Measurements from ENCODE around the gene IGFBP3. TPM values are rescaled to one million over a fixed set of nuclear protein-coding genes. Genes with fewer than 3 reads are reported as not detected.

Gene IGFBP3
- total RNA-seq, 1 donor from 2014 or later: 763 TPM

DNA sequence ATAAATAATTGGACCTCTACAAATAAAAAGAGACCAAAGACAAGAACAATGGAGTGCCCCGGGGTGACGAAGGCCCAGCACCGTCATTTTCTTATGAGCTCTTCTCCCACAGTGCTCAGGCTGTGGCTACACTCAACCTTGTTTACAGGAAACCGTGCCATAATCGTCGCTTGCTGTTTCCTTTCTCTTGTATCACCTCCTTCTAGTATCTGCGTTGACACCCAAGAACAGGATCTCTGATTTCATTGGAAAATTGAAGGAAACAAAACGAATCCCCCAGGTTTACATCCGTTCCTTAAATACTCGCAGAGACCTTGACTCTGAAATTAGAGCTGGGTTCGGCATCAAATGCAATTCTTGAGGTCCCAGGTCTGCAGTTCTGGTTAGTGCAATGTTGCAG is 1.7 kb upstream of the IGFBP3 start:
- intact Hi-C loops (cut with DNase I): loop anchor here (1.0 to 10.0 kb wide), 7 partner anchors 224 to 1166 kb away; no protein-coding TSS in a partner anchor
- peaks cover 0 to 39% of the 10 kb centered on the region in 2 donors for H3K4me1 ChIP-seq
- TF ChIP-seq, protein P1, sequence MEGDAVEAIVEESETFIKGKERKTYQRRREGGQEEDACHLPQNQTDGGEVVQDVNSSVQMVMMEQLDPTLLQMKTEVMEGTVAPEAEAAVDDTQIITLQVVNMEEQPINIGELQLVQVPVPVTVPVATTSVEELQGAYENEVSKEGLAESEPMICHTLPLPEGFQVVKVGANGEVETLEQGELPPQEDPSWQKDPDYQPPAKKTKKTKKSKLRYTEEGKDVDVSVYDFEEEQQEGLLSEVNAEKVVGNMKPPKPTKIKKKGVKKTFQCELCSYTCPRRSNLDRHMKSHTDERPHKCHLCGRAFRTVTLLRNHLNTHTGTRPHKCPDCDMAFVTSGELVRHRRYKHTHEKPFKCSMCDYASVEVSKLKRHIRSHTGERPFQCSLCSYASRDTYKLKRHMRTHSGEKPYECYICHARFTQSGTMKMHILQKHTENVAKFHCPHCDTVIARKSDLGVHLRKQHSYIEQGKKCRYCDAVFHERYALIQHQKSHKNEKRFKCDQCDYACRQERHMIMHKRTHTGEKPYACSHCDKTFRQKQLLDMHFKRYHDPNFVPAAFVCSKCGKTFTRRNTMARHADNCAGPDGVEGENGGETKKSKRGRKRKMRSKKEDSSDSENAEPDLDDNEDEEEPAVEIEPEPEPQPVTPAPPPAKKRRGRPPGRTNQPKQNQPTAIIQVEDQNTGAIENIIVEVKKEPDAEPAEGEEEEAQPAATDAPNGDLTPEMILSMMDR (IDR thresholded peaks at IDR 0.05): no peak
- H3K36me3 ChIP-seq: no peaks in the 10 kb centered on the region
- no peaks in the 10 kb centered on the region for H3K9me3 ChIP-seq
- H3K27ac ChIP-seq: peak overlapping the region; percentile 65 to 72
- peak overlapping the region; percentile 18 to 85 for H3K4me3 ChIP-seq
- no peak for DNase-seq (ENCODE audit: low spot score in 2 of 2)
- no peaks in the 10 kb centered on the region for H3K27me3 ChIP-seq

DNA sequence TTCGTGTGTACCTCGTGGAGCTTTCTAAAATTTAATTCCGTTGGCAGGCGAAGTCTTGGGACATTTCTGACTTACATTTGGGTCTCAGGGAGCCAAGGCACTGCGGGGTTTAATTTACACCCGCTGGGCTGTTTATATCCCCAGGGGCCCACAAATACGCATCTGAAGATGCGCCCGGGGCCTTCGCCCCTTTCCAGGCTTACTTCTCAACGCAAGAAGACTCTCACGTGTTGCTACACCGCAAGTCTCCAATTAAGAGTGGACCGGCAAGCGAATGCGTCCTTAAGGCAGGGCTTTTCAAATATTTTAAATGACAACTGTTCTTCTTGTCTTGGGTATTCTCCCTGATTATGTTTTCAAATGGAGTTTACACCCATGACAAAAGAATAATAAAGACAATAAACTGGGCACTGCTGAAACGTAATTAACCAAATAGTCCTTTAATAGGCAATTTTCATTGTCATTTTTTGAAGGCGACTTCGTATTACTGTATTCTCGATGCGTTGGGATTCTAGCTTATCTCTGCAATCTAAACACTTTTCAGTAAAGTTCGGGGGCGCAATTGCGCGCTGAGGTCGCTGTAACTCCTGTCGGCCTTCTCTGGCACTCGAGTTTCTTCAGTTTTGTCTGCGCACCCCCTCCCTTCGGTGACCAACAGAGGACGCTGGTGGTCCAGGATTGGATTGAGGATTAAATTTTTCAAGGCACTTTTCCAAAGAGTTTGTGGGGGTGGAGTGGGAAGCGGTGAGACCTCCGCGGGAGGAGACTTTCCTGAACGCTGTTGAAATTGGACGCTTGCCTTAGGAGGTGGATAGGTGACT is 837 bp upstream of the IGFBP3 start:
- TF ChIP-seq, protein P1 (IDR thresholded peaks at IDR 0.05): peak; percentile 86 to 94 (median 90)
- Histone ChIP-seq H3K4me1 (peaks cover 0 to 44% of the 10 kb centered on the region in 2 donors), H3K36me3 (peaks cover 0 to 2% of the 10 kb centered on the region in 2 donors), H3K4me3 (peak overlapping the region; percentile 61 to 85), H3K9me3 (no peaks in the 10 kb centered on the region), H3K27ac (peak overlapping the region; percentile 65 to 72), H3K27me3 (no peaks in the 10 kb centered on the region)
- intact Hi-C loops (cut with DNase I): loop anchor here (1.0 to 10.0 kb wide), 6 partner anchors 225 to 833 kb away; no protein-coding TSS in a partner anchor
- DNase-seq (ENCODE audit: low spot score in 2 of 2): peak in 1 of 2 donors; percentile 77

DNA sequence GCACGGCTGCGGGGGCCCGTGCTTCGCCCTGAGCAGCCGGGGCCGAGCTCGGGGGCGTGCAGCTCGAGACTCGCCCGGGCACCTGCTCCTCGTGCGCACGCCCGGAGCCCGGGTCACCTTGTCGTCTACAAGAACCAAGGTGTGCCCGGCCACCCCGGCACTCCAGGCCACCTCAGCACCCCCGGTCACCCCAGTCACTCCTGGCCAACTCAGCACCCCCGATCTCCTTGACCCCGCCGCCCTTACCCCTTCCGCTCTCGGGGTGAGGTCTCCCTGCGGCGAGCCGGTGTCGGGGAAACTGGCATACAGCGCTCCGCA is 268 bp upstream of the IGFBP3 start:
- intact Hi-C loops (cut with DNase I): loop anchor here (5.0 to 10.0 kb wide), 2 partner anchors 681 to 833 kb away; no protein-coding TSS in a partner anchor
- H3K36me3 ChIP-seq: peaks cover 4 to 7% of the 10 kb centered on the region in 2 donors
- no peaks in the 10 kb centered on the region for H3K9me3 ChIP-seq
- no peak for DNase-seq (ENCODE audit: low spot score in 2 of 2)
- peaks cover 0 to 44% of the 10 kb centered on the region in 2 donors for H3K4me1 ChIP-seq
- TF ChIP-seq, protein P1 (IDR thresholded peaks at IDR 0.05): no peak
- H3K27ac ChIP-seq: peak overlapping the region; percentile 65 to 72
- H3K27me3 ChIP-seq: no peaks in the 10 kb centered on the region
- H3K4me3 ChIP-seq: peak overlapping the region; percentile 61 to 85

DNA sequence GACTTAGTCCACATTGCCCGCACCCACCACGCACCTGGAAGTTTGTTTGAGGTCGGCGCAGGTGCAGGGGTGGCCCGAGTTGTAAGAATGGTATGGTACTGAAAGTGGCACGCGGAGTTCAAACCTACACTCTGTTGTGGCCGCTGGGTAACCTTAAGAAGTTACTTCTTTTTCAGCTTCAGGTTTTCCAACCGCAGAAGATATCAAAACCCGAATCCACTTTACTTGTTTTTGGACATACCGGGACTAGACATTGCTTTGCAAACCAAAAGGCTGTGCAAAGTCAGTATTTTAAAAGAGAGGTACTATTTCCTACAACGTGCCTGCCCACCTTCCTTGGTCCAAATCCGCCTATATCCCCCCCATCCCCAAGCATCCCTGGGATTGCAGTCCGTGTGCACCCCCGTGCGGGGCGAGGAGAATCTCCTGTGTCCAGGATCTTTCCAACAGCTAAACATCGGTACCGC is 1.0 kb downstream of the IGFBP3 start:
- intact Hi-C loops (cut with DNase I): loop anchor here (2.0 to 10.0 kb wide), 3 partner anchors 682 to 1335 kb away; no protein-coding TSS in a partner anchor
- H3K27ac ChIP-seq: peak overlapping the region in 1 of 2 donors; percentile 72

DNA sequence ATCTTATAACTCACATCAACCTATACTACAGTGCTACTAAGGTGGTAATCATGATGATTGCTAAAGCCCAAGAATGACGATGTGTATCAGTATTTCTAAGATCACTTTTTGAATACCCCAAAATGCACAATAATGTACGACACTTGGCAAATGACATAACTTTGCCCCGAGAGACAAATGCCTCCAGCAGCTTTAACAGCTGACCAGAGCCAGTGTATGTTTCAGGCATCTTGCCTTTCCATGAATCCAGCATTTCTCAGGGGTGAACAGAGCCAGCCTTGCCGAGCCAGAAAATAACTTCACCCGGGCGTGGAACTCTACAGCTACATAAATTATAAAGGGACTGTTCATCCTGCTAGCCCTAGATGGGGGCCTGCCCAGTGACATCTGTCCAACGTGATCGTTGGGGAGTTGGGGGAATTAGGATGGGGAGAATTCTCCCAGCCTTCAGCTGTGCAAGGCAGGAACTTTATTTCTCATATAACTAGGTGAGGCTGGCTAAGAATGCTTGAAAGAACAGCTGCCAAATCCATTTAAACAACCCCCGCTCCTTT is 1.8 kb downstream of the IGFBP3 start:
- Histone ChIP-seq H3K9me3 (no peaks in the 10 kb centered on the region), H3K4me3 (peak overlapping the region; percentile 61 to 85), H3K36me3 (peaks cover 22 to 26% of the 10 kb centered on the region in 2 donors), H3K4me1 (peaks cover 0 to 40% of the 10 kb centered on the region in 2 donors), H3K27me3 (no peaks in the 10 kb centered on the region), H3K27ac (no peak overlapping the region)
- no peak for DNase-seq (ENCODE audit: low spot score in 2 of 2)
- TF ChIP-seq, protein P1 (IDR thresholded peaks at IDR 0.05): no peak
- intact Hi-C loops (cut with DNase I): loop anchor here (2.0 kb wide), 1 partner anchor 1335 kb away; no protein-coding TSS in a partner anchor

More for the DNA sequence above, 1.0 kb downstream of the IGFBP3 start:
- Histone ChIP-seq H3K36me3 (peaks cover 14 to 19% of the 10 kb centered on the region in 2 donors), H3K4me3 (peak overlapping the region; percentile 61 to 85), H3K9me3 (no peaks in the 10 kb centered on the region), H3K4me1 (peaks cover 0 to 44% of the 10 kb centered on the region in 2 donors), H3K27me3 (no peaks in the 10 kb centered on the region)
- no peak for DNase-seq (ENCODE audit: low spot score in 2 of 2)
- TF ChIP-seq, protein P1 (IDR thresholded peaks at IDR 0.05): no peak
